CD4-positive, alpha-beta T cell (primary cell): ENCODE results near the gene WNT1. TPM values are rescaled to one million over a fixed set of nuclear protein-coding genes. Genes with fewer than 3 reads are reported as not detected.

Source experiments
- ATAC-seq: fragments of 200-7000 bp; cut with Tn5 transposase; one replicate; pipeline ENCODE4 v1.10.0; 2022; ENCODE audit warnings: mild to moderate bottlenecking; ENCODE audit not compliant: poor library complexity
- CTCF ChIA-PET: fragments of 350-600 bp; sonication (Branson Sonifier 250); formaldehyde crosslinking; loops from one replicate; lab custom pipeline; 2021; ENCODE audit warnings: antibody characterized with exemption, inconsistent platforms; lab: Charles Lee
- POLR2A ChIA-PET: fragments of 350-600 bp; sonication (Branson Sonifier 250); formaldehyde crosslinking; loops from one replicate; lab custom pipeline; 2021; ENCODE audit warnings: antibody characterized with exemption, inconsistent platforms; lab: Charles Lee
- DNase-seq, 14 experiments: peaks; one replicate each; pipeline ENCODE4 v3.0.0-alpha.2; 2013 to 2020; ENCODE audit warnings: mixed read lengths in 2 of 14
- H3K27ac ChIP-seq, 2 donors: one replicate each; pipeline versions ENCODE4 v1.5.1 to v1.7.0; 2013; ENCODE audit warnings: low read length in 2 of 2, low read depth in 1 of 2, mild to moderate bottlenecking in 1 of 2
- H3K27me3 ChIP-seq, 2 experiments: 1 replicate in 1 of 2; 2 replicates in 1 of 2; pipeline versions ENCODE4 v1.6.1 to v1.7.0; 2013; ENCODE audit warnings: low read length in 2 of 2, control low read depth in 1 of 2, mild to moderate bottlenecking in 1 of 2, moderate library complexity in 1 of 2; ENCODE audit not compliant: insufficient read depth in 2 of 2, control insufficient read depth in 1 of 2
- H3K36me3 ChIP-seq: one replicate; pipeline ENCODE4 v1.6.1; 2013; ENCODE audit warnings: low read length, control low read depth; ENCODE audit not compliant: insufficient read depth
- H3K4me1 ChIP-seq: one replicate; pipeline ENCODE4 v1.6.1; 2013; ENCODE audit warnings: low read length, control low read depth; ENCODE audit not compliant: insufficient read depth
- H3K4me3 ChIP-seq: one replicate; pipeline ENCODE4 v1.5.1; 2013; ENCODE audit warnings: mild to moderate bottlenecking, low read length, moderate library complexity
- H3K9me3 ChIP-seq, 2 experiments: 1 replicate in 1 of 2; 2 replicates in 1 of 2; pipeline versions ENCODE4 v1.6.1 to v1.7.0; 2013; ENCODE audit warnings: low read length in 2 of 2, mild to moderate bottlenecking in 2 of 2, control low read depth in 1 of 2, moderate library complexity in 1 of 2; ENCODE audit not compliant: control insufficient read depth in 1 of 2, insufficient read depth in 1 of 2
- H3K27ac Mint-ChIP-seq: one replicate; pipeline ENCODE4 v1.8.0; 2020; ENCODE audit warnings: mixed read lengths
- H3K27me3 Mint-ChIP-seq: one replicate; pipeline ENCODE4 v1.8.0; 2021; ENCODE audit warnings: mixed read lengths
- H3K36me3 Mint-ChIP-seq: one replicate; pipeline ENCODE4 v1.8.0; 2021; ENCODE audit warnings: low read depth, mixed read lengths
- H3K4me1 Mint-ChIP-seq: one replicate; pipeline ENCODE4 v1.8.0; 2021; ENCODE audit warnings: low read depth, mixed read lengths
- H3K4me3 Mint-ChIP-seq: one replicate; pipeline ENCODE4 v1.8.0; 2020; ENCODE audit warnings: mild to moderate bottlenecking, mixed read lengths
- H3K9me3 Mint-ChIP-seq: one replicate; pipeline ENCODE4 v1.8.0; 2020; ENCODE audit warnings: mixed read lengths
- CTCF ChIP-seq: fragments of 200-600 bp; IDR thresholded peaks from one replicate; pipeline ENCODE4 v1.8.0; 2022; ENCODE audit warnings: antibody characterized with exemption, mild to moderate bottlenecking
- intact Hi-C, 2 experiments: fragments of 100-400 bp; cut with DNase I in 1 of 2; cut with micrococcal nuclease in 1 of 2; formaldehyde crosslinking; loops; one replicate each; pipeline versions ENCODE4 v1.15.1 to v1.9.0; 2023 to 2025; cut with DNase I, micrococcal nuclease
- total RNA-seq, 174 experiments: library from RNA in 2 of 174; stranded (reverse) in 2 of 174; gene quantifications; one replicate each; pipeline ENCODE4 v1.2.3 and lab custom pipeline; 2021 to 2026

Gene WNT1
- total RNA-seq, 2 experiments from 2014 or later: 1.8 to 2.7 TPM

- Histone ChIP-seq H3K9me3 (no peaks in the 10 kb centered on the region), H3K27ac (no peak overlapping the region), H3K4me1 (peaks cover 11% of the 10 kb centered on the region), H3K36me3 (no peaks in the 10 kb centered on the region), H3K4me3 (no peak overlapping the region), H3K27me3 (peaks cover 0 to 23% of the 10 kb centered on the region in 2 experiments)
- H3K4me1 Mint-ChIP-seq: peaks cover 14% of the 10 kb centered on the region
- H3K36me3 Mint-ChIP-seq: no peaks in the 10 kb centered on the region
- H3K27ac Mint-ChIP-seq: no peak overlapping the region
- ATAC-seq (no peak), DNase-seq (no peak)
- H3K9me3 Mint-ChIP-seq: no peaks in the 10 kb centered on the region
- TF ChIP-seq CTCF: no peak
- peaks cover 50% of the 10 kb centered on the region for H3K27me3 Mint-ChIP-seq
- no peak overlapping the region for H3K4me3 Mint-ChIP-seq
- intact Hi-C loops: loop anchor here in 1 of 2 experiments (5.0 kb wide), 1 partner anchor 85 kb away; a partner anchor contains a TSS
- POLR2A ChIA-PET: no interaction called here
- CTCF ChIA-PET: interaction anchor here (2.2 kb wide), 1 partner anchor 62 kb away, joined by 19 read pairs; the partner anchor contains the start of gene FKBP11
Observed at GRCh38 chr12:48986720-48987291, 8.7 kb downstream of the WNT1 start.

DNA sequence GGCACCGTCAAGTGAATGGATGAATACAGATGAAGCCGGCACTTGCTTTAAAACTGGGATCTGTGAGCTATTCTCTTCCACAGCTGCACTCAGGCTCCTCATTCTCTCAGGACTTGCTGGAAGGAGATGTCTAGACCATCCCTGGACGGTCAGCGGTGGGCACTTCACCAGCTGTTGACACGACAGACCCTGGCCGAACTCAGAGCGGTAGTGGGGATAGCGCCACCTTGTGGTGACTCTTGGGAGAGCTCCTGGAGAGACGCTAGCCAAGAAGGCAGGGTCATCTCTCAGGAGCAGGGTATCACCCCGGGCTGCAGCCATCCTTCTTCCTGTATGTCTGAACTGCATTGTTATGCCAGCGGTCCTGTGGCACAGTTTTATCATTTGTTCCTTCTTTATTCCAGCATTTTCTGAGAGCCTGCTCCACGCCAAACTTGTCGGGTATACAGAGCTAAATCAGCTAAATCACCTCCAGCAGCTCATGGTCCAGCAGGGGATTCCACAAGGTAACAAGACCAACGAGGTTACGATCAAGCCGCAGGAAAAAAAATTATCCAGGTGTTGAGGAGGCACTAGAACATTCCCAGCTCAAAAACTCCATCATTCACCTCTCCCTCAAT, 10.0 kb downstream of the WNT1 start:
- intact Hi-C loops: loop anchor here (2.0 to 5.0 kb wide), 2 partner anchors 86 to 135 kb away; partner anchors contain the start of gene DDX23 (in 1 of the 2)
- no peak overlapping the region for H3K4me3 Mint-ChIP-seq
- TF ChIP-seq CTCF: peak; percentile 81

DNA sequence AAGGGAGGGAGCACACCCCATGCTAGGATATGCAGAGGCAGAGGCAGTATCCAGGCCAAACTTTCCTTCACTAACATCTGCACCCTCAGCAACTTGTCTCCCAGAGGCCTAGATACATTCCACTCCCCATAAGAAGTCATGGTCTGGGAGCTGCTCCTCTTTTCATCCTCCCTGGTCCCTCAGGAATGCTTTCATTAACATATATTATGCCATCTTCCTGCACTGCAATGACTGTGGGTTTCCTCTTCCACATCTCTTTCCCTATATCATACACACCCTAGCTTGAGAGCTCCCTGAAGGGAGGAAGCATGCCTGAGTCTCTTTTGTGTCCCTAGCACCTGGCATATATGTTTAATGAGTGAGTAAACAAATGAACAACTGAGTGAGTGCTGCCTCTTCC, 12.4 kb downstream of the WNT1 start:
- H3K27ac Mint-ChIP-seq: no peak overlapping the region
- Histone ChIP-seq H3K36me3 (no peaks in the 10 kb centered on the region), H3K4me1 (peaks cover 13% of the 10 kb centered on the region), H3K9me3 (no peaks in the 10 kb centered on the region), H3K4me3 (no peak overlapping the region), H3K27ac (no peak overlapping the region), H3K27me3 (peaks cover 15 to 39% of the 10 kb centered on the region in 2 experiments)
- H3K9me3 Mint-ChIP-seq: no peaks in the 10 kb centered on the region
- peaks cover 65% of the 10 kb centered on the region for H3K27me3 Mint-ChIP-seq
- DNase-seq (no peak), ATAC-seq (no peak)
- no peak overlapping the region for H3K4me3 Mint-ChIP-seq
- TF ChIP-seq CTCF: no peak
- intact Hi-C loops: no loop called here
- peaks cover 13% of the 10 kb centered on the region for H3K4me1 Mint-ChIP-seq
- POLR2A ChIA-PET: no interaction called here
- H3K36me3 Mint-ChIP-seq: no peaks in the 10 kb centered on the region
- CTCF ChIA-PET: no interaction called here

More for the DNA sequence above, 10.0 kb downstream of the WNT1 start:
- ChIA-PET POLR2A (interaction anchor here (0.5 to 2.0 kb wide), 10 partner anchors 9 to 200 kb away, joined by 3 to 12 read pairs (median 5); partner anchors contain the start of genes DDN, DDX23, FKBP11 and WNT1), CTCF (interaction anchor here (0.6 to 2.4 kb wide), 31 partner anchors 9 to 201 kb away, joined by 3 to 62 read pairs (median 5); partner anchors contain the start of genes ARF3, DDX23, FKBP11 and RND1)
- no peak overlapping the region for H3K27ac ChIP-seq
- H3K36me3 ChIP-seq: no peaks in the 10 kb centered on the region
- Mint-ChIP-seq H3K4me1 (peaks cover 6% of the 10 kb centered on the region), H3K27ac (no peak overlapping the region), H3K9me3 (no peaks in the 10 kb centered on the region), H3K36me3 (no peaks in the 10 kb centered on the region), H3K27me3 (peaks cover 50% of the 10 kb centered on the region)
- no peak overlapping the region for H3K4me3 ChIP-seq
- DNase-seq (peak; percentile 50 to 85 (median 68)), ATAC-seq (peak; percentile 76)
- peaks cover 0 to 23% of the 10 kb centered on the region in 2 experiments for H3K27me3 ChIP-seq
- no peaks in the 10 kb centered on the region for H3K9me3 ChIP-seq
- H3K4me1 ChIP-seq: peaks cover 7% of the 10 kb centered on the region
